Measurements from ENCODE around the gene CCDC183.
A peak's percentile ranks its signal among the peaks of the same experiment; 100 is the strongest.

DNA sequence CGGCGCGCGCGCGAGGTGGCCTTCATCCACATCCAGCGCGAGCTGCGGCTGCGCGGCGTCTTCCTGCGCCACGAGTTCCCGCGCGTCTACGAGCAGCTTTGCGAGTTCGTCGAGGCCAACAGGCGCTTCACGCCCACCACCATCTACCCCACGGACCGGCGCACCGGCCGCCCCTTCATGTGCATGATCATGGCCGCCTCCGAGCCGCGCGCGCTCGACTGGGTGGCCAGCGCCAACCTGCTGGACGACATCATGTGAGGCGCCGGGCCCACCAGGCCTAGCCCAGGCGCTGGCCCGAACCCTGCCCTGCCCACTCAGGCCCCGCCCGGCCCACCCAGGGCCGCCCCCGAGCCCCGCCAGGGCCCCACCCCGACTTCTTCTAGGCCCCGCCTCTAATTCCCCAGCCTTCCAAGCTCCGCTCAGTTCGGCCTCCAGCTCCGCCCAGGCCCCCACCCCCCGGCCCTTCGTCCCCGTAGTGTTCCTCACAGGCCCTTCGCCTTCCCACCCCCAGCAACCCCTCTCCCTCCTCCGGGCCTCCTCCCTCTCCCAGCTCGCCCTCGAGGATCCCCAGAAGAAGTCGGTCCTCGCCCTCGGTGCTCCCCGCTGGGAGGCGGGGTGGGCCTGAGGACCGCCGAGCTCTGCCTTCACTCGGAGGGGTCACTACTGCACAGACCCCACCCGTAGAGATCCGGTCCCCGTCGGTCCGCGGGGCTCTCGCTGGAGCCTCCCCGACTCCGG, 51.1 kb downstream of the CCDC183 start:
- TF ChIP-seq, protein P1, sequence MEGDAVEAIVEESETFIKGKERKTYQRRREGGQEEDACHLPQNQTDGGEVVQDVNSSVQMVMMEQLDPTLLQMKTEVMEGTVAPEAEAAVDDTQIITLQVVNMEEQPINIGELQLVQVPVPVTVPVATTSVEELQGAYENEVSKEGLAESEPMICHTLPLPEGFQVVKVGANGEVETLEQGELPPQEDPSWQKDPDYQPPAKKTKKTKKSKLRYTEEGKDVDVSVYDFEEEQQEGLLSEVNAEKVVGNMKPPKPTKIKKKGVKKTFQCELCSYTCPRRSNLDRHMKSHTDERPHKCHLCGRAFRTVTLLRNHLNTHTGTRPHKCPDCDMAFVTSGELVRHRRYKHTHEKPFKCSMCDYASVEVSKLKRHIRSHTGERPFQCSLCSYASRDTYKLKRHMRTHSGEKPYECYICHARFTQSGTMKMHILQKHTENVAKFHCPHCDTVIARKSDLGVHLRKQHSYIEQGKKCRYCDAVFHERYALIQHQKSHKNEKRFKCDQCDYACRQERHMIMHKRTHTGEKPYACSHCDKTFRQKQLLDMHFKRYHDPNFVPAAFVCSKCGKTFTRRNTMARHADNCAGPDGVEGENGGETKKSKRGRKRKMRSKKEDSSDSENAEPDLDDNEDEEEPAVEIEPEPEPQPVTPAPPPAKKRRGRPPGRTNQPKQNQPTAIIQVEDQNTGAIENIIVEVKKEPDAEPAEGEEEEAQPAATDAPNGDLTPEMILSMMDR (conservative IDR thresholded peaks at IDR 0.05; ENCODE audit: low read depth, low read length), result no peak
- TF ChIP-seq POLR2A (IDR thresholded peaks at IDR 0.05; ENCODE audit: low read depth, low read length) (no peak), RFX5 (IDR thresholded peaks at IDR 0.05; ENCODE audit: low read depth, low read length) (no peak), BHLHE40 (IDR thresholded peaks at IDR 0.05; ENCODE audit: low read depth, low read length) (no peak), RCOR1 (IDR thresholded peaks at IDR 0.05; ENCODE audit: insufficient replicate concordance, low read length) (no peak), SMC3 (IDR thresholded peaks at IDR 0.05; ENCODE audit: low read depth, low read length) (no peak), MAFK (IDR thresholded peaks at IDR 0.05; ENCODE audit: low read depth, low read length) (no peak), MXI1 (IDR thresholded peaks at IDR 0.05; ENCODE audit: borderline replicate concordance, low read depth, low read length) (no peak), MAZ (IDR thresholded peaks at IDR 0.05; ENCODE audit: borderline replicate concordance, low read depth, low read length) (peak; percentile 17; the same call in 1 of the 2 replicates), RAD21 (IDR thresholded peaks at IDR 0.05; ENCODE audit: low read length) (no peak)
- TF ChIP-seq, protein P2, sequence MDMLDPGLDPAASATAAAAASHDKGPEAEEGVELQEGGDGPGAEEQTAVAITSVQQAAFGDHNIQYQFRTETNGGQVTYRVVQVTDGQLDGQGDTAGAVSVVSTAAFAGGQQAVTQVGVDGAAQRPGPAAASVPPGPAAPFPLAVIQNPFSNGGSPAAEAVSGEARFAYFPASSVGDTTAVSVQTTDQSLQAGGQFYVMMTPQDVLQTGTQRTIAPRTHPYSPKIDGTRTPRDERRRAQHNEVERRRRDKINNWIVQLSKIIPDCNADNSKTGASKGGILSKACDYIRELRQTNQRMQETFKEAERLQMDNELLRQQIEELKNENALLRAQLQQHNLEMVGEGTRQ (IDR thresholded peaks at IDR 0.05; ENCODE audit: low read depth, low read length), result no peak
- TF ChIP-seq, protein P3, sequence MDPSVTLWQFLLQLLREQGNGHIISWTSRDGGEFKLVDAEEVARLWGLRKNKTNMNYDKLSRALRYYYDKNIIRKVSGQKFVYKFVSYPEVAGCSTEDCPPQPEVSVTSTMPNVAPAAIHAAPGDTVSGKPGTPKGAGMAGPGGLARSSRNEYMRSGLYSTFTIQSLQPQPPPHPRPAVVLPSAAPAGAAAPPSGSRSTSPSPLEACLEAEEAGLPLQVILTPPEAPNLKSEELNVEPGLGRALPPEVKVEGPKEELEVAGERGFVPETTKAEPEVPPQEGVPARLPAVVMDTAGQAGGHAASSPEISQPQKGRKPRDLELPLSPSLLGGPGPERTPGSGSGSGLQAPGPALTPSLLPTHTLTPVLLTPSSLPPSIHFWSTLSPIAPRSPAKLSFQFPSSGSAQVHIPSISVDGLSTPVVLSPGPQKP (IDR thresholded peaks at IDR 0.05; ENCODE audit: borderline replicate concordance, low read depth, low read length), result no peak
